Spinal cord (tissue), 10 donors: ENCODE measurements around the gene SOX12. TPM values are rescaled to one million over a fixed set of nuclear protein-coding genes. Genes with fewer than 3 reads are reported as not detected.

ENCODE experiments used
- DNase-seq, 6 donors: peaks; one replicate each; pipeline versions ENCODE4 v3.0.0 to v3.0.0-alpha.2; 2013 to 2015; ENCODE audit warnings: low spot score in 6 of 6, low read depth in 4 of 6
- H3K27ac ChIP-seq: one replicate; pipeline ENCODE4 v1.5.1; 2013; ENCODE audit warnings: low read depth, low read length, control low read depth
- H3K27me3 ChIP-seq: one replicate; pipeline ENCODE4 v1.6.1; 2013; ENCODE audit warnings: low read length; ENCODE audit not compliant: control insufficient read depth, insufficient read depth
- H3K36me3 ChIP-seq: one replicate; pipeline ENCODE4 v1.6.1; 2013; ENCODE audit warnings: low read length; ENCODE audit not compliant: control insufficient read depth, insufficient read depth
- H3K4me1 ChIP-seq: one replicate; pipeline ENCODE4 v1.6.1; 2013; ENCODE audit warnings: low read length; ENCODE audit not compliant: control insufficient read depth, insufficient read depth
- H3K4me3 ChIP-seq: one replicate; pipeline ENCODE4 v1.5.1; 2013; ENCODE audit warnings: low read depth, low read length, control low read depth
- H3K9me3 ChIP-seq: one replicate; pipeline ENCODE4 v1.6.1; 2013; ENCODE audit warnings: low read length; ENCODE audit not compliant: control insufficient read depth, insufficient read depth
- WGBS: methylation state at CpG from one replicate; pipeline ENCODE4 v1.1.5; 2013; ENCODE audit warnings: missing lambda C conversion rate; ENCODE audit not compliant: insufficient coverage; 5-methylcytosine and 5-hydroxymethylcytosine counted together
- polyA plus RNA-seq, 2 donors: library from polyadenylated mRNA; unstranded; fragments of 120-200 nt; gene quantifications; one replicate each; pipeline ENCODE4 v1.2.1, GENCODE V29; 2013; ENCODE audit not compliant: insufficient read length in 2 of 2
- total RNA-seq, 2 donors: library from RNA; depleted of rRNA in 1 of 2; stranded (reverse); fragments of 120-200 nt in 1 of 2; fragments of >200 nt in 1 of 2; gene quantifications; one replicate each; pipeline versions ENCODE4 v1.2.3 to v1.2.4, GENCODE V29; 2013 to 2014
- donor health status: healthy.

SOX12 gene
- total and polyA plus RNA-seq, 4 donors = 4.3 to 59.9 (median 35.3) TPM

DNA sequence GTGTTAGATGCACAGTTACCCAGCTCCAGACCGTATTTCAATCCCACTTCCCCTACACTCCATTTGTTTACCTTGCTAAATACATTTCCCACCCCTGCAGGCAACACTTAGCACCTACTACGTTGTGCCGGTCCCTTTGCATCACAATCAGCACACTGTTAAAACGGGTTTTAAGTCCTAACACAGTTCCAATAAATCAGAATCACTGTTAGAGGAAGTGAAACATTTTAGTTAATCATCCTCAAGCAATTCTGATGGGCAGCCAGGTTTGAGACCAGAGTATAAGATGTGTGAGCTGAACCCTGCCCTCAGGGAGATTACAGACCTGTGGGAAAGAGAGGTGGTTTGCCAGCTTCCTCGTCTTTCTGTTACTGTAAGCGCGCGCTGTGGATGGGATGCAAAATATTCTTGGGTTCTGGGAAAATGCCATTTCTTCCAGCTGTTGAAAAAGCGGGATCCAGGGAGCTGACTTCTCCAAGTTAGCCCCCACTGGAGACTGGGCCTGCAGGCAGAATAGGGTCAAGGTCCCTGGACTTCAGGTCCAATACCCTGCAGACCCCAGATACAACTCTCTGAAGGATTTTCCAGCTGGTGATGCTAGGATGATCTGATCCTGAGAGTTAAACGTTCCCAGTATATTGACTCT, 24.9 kb upstream of the SOX12 start:
- peak overlapping the region; percentile 82 for H3K27ac ChIP-seq
- H3K36me3 ChIP-seq = peaks cover 6% of the 10 kb centered on the region
- H3K4me3 ChIP-seq = peak overlapping the region; percentile 79
- 27% methylated on average over 5 of the region's 10 CpGs for WGBS
- DNase-seq = peak in 1 of 6 donors; percentile 26
- H3K27me3 ChIP-seq = no peaks in the 10 kb centered on the region
- no peaks in the 10 kb centered on the region for H3K9me3 ChIP-seq
- H3K4me1 ChIP-seq = peaks cover 24% of the 10 kb centered on the region

DNA sequence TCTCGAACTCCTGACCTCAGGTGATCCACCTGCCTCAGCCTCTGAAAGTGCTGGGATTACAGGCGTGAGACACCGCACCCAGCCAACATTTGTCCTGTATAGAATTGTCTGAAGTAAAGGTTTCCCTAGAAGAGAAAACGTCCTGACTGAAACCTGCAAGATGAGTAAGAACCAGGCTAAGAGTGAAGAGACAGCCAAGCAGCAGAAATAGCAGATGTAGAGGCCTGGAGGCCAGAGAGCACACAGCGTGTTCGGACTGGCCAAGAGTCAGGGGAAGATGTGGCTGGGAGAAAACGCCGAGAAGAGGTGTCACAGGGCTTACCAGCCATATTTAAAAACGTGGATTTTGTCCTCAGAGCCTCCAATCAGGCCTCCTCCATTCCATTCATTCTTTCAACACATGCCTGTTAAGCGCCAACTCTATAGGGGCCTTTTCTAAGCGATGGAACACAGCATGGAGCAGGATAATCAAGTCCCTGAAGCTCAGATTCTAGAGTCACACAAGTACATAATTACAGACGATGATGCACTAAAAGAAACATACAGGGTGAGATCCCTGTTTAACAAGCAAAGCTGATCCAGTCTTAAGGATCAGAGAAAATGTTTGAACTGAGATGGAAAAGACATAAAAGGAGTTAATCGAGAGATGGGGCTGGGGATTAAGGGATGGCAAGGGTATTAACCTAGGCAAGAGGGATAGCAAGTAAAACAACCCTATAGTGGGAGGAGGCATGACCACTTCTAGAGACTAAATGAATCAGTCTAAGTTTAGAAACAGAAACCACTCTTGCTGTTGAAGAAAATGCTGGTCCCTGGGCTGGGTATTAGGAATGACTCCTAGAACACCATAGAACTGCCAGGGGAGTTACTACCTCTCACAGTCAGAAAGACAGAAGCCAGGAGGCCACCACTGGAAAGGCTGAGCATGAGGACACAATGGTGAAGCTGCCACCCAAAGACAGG, 23.2 kb upstream of the SOX12 start:
- no peaks in the 10 kb centered on the region for H3K9me3 ChIP-seq
- H3K36me3 ChIP-seq = peaks cover 6% of the 10 kb centered on the region
- H3K27me3 ChIP-seq = no peaks in the 10 kb centered on the region
- WGBS = 76% methylated on average over 10 of the region's 13 CpGs
- H3K4me3 ChIP-seq = no peak overlapping the region
- peaks cover 24% of the 10 kb centered on the region for H3K4me1 ChIP-seq
- peak in 1 of 6 donors; percentile 41 for DNase-seq
- H3K27ac ChIP-seq = peak overlapping the region; percentile 82

DNA sequence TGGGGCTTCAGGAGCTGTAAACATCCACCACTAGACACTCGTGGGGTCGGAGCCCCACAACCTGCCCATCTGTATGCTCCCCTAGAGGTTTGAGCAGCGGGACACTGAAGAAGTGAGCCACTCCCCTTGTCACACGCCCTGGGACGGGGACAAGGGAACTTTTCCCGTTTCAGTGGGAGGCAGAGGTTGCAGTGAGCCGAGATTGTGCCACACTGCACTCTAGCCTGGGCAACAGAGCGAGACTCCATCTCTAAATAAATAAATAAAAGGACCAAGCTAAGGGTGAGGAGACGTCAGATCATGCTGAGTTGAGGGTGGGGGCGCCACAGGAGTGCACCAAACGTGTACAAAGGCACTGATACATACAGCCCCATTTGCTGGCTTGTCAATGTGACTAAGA, 19.6 kb upstream of the SOX12 start:
- Histone ChIP-seq H3K9me3 (no peaks in the 10 kb centered on the region), H3K4me3 (no peak overlapping the region), H3K4me1 (peaks cover 39% of the 10 kb centered on the region), H3K36me3 (peaks cover 3% of the 10 kb centered on the region), H3K27ac (no peak overlapping the region), H3K27me3 (no peaks in the 10 kb centered on the region)
- DNase-seq = no peak
- 58% methylated on average over 4 of the region's 11 CpGs for WGBS

DNA sequence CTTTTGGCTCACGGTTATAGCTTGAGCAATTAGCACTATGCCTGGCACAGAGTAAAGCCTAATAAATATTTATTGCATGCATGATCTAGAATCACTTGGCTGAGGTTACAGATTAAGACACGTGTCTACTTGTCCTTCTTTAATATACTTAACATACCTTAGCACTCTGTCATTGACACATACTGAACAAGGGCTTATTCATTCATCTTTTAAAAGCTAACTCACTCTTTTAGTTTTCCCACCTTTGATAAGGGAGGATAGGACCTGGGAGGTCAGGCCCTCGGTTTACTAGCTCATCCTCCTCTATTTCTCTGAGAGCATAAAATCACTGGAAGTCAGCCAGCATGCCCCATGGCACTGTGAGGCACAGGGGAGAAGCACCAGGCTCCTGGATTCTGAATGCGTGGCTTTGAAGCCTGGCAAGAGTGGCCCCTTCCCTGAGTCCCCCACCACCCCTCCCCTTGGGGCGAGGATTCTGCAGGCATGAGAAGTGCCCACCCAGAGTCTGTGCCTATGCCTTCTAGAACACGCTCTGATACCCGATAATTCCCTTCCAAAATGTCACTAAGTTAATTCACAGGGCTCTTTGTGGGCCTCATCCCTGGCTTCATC, 16.8 kb upstream of the SOX12 start:
- Histone ChIP-seq H3K27me3 (no peaks in the 10 kb centered on the region), H3K4me1 (peaks cover 28% of the 10 kb centered on the region), H3K4me3 (no peak overlapping the region), H3K27ac (peak overlapping the region; percentile 98), H3K9me3 (no peaks in the 10 kb centered on the region), H3K36me3 (peaks cover 3% of the 10 kb centered on the region)
- WGBS = 52% methylated on average over 3 of the region's 7 CpGs
- DNase-seq = no peak

DNA sequence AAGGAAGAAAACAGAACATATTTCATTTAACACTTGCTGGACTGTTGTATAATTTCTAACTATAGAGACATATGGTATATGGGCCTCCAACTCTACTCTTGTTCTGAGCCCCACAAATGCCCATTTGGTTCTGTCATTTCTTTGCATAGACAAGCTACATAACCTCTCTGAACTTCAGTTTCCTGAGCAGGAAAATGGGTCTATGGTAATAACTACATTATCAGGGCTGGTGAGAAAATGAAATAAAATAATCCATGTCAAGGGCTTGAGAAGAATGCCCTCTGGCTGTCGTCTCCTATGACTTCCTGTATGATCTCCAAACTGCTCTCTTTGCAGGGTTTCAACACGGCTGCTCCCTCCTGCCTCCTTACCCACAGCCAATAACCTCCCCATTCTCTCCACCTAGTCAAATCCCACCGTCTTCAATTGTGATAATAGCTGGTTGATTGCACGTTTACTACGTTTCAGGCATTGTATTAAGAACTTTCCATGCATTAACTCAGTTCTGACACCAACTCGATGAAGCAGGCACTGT, 16.0 kb upstream of the SOX12 start:
- H3K9me3 ChIP-seq = no peaks in the 10 kb centered on the region
- peaks cover 3% of the 10 kb centered on the region for H3K36me3 ChIP-seq
- H3K27me3 ChIP-seq = no peaks in the 10 kb centered on the region
- H3K27ac ChIP-seq = peak overlapping the region; percentile 98
- peak overlapping the region; percentile 55 for H3K4me3 ChIP-seq
- WGBS = 0% methylated on average over 2 of the region's 6 CpGs
- DNase-seq = no peak
- peaks cover 28% of the 10 kb centered on the region for H3K4me1 ChIP-seq

DNA sequence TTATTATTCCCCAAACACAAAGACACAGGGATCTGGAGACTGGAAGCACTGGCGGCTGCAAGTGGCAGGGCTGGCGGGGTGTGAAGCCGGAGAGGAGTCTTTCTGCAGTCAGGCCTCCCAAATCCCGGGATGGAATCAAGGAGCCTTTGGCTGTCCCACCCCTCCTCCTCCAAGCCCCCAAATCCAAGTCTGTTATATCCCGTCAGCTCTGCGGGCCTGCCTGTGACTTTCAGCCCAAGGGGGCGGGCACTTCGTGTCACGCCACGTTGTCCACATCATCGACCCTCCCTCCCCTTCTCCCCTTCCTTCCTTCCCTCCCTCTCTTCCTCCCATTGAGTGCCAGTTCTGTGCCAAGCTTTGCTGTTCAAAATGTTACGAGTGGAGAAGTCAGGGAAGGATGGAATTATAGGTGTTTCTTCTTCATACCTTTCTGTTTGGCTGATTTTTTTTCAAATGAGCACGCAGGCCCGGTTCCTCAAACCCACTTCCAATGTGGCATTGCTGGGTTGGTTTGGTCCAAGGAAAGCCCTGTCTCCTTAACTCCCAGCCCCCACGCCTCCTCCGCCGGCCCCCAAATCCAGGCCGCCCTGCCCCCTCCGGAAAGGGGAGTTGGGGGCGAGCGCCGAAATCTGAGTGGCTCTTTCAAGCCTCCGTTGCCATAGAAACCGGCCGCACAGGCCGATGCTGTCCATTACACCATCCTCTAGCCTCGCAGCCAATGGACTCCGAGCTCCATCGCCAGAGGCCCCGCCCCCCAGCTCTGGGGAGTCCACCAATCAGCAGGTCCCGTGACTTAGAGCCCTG, 15.3 kb upstream of the SOX12 start:
- DNase-seq = peak; percentile 94 to 100 (median 100)
- WGBS = under 1% methylated on average over 27 of the region's 31 CpGs
- peaks cover 3% of the 10 kb centered on the region for H3K36me3 ChIP-seq

DNA sequence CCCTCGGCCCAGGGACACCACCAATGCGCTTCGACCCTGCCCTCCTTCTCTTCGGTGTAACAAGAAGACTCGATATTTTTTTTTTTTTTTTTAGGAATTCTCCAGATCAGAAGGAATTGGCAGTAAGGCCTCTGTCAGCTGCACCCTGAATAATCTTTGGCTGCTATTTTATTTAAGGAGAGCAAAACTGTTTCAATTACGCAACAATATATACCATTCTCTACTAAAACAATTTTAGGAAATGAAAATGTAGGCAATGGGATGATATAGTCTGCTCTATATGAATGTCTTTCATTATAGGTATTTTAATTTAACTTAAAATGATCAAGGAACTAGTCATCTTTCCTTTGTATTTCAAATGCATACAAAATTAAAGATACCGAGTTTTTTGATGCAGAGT, 14.7 kb upstream of the SOX12 start:
- Histone ChIP-seq H3K9me3 (no peaks in the 10 kb centered on the region), H3K4me3 (peak overlapping the region; percentile 55), H3K27ac (peak overlapping the region; percentile 98), H3K27me3 (no peaks in the 10 kb centered on the region), H3K36me3 (no peaks in the 10 kb centered on the region), H3K4me1 (peaks cover 28% of the 10 kb centered on the region)
- no CpG with 5 or more reads among the region's 7 CpGs for WGBS
- no peak for DNase-seq

More for the DNA sequence above, 15.3 kb upstream of the SOX12 start:
- no peaks in the 10 kb centered on the region for H3K9me3 ChIP-seq
- peaks cover 28% of the 10 kb centered on the region for H3K4me1 ChIP-seq
- H3K27me3 ChIP-seq = no peaks in the 10 kb centered on the region
- H3K4me3 ChIP-seq = peak overlapping the region; percentile 55
- H3K27ac ChIP-seq = peak overlapping the region; percentile 98

DNA sequence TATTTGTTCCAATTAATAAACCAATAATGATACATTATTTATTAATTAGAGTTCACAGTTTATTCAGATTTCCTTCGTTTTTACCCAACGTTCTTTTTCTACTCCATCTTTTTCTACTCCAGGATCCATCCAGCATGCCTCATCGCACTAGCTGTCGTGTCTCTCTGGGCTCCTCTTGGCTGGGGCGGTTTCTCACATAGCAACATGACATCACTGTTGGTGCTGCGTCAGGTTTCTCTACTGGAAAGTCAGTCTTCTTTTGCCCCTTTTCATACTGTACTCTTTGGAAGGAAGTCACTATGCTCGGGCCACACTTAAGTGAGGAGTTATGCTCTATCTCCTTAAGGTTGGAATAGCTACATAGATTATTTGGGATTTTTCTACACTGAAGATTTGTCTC, 13.7 kb upstream of the SOX12 start:
- H3K27ac ChIP-seq = peak overlapping the region; percentile 98
- DNase-seq = no peak
- 81% methylated on average over 6 of the region's 7 CpGs for WGBS

DNA sequence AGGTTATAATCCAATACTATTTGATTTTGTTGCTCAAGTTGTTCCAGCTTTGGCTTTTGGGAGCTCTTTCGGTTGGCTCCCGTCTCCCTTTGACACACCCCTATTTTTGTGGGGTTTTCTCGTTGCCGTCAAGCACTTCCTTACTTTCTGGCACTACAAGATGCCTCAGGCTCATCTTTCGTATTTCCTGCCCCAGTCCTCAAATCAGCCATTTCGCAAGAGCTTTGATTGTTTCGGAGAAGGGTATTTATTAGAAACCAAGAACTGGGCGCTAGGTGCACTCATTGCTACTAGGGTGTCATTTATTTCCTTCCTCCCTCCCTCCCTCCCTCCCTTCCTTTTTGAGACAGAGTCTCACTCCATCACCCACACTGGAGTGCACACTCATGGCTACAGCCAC, 13.3 kb upstream of the SOX12 start:
- no peaks in the 10 kb centered on the region for H3K36me3 ChIP-seq
- peaks cover 28% of the 10 kb centered on the region for H3K4me1 ChIP-seq
- DNase-seq = no peak
- H3K9me3 ChIP-seq = no peaks in the 10 kb centered on the region
- no peaks in the 10 kb centered on the region for H3K27me3 ChIP-seq
- no peak overlapping the region for H3K27ac ChIP-seq
- no peak overlapping the region for H3K4me3 ChIP-seq
- WGBS = 94% methylated on average over 4 of the region's 8 CpGs

More for the DNA sequence above, 13.7 kb upstream of the SOX12 start:
- H3K9me3 ChIP-seq = no peaks in the 10 kb centered on the region
- H3K27me3 ChIP-seq = no peaks in the 10 kb centered on the region
- H3K36me3 ChIP-seq = no peaks in the 10 kb centered on the region
- no peak overlapping the region for H3K4me3 ChIP-seq
- H3K4me1 ChIP-seq = peaks cover 28% of the 10 kb centered on the region
